ENCODE results near the gene SLC13A3.

Gene SLC13A3

DNA sequence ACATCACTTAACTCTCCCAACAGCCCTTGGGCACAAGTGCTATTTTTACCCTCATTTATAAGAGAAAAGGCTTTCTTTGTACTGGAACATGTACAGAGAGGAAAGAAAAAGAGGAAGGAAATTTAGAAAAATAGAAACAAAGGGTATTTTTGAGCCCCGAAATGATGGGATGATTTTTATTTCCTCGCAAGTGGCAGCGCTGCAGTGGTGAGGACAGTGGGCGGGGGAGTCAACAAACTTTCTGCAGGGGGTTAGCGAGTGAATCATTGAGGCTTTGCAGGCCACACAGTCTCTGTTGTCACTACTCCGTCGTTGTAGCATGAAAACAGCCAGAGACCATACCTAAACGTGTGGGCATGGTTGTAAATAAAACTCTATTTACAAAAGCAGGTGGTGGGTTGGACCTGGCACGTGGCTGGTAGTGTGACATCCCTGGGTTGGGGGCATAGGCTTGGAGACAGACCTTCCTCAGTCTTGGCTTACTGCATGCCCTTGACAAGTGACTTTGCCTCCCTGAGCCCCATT lies 75.3 kb downstream of the SLC13A3 start:
- DNase-seq (ENCODE audit: low spot score) = no peak

DNA sequence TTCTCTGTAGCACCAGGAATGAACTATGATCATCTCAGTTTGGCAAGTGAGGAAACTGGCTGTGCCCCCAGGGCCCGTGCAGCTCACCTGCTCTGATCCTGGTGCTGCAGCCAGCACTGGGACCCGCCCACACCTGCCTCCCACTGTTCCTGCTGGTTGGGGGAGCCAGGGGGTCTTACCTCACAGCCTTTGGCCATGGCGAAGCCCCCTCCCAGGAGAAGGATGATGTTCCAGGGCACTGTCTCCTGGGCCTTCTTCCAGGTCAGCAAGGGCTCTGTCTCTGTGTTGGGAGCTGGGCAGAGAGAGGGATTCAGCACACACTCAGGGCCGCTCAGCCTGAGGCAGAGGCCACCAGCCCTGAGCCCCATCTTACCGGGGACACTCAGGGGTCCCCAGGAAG lies 75.9 kb downstream of the SLC13A3 start:
- DNase-seq (ENCODE audit: low spot score) = no peak

DNA sequence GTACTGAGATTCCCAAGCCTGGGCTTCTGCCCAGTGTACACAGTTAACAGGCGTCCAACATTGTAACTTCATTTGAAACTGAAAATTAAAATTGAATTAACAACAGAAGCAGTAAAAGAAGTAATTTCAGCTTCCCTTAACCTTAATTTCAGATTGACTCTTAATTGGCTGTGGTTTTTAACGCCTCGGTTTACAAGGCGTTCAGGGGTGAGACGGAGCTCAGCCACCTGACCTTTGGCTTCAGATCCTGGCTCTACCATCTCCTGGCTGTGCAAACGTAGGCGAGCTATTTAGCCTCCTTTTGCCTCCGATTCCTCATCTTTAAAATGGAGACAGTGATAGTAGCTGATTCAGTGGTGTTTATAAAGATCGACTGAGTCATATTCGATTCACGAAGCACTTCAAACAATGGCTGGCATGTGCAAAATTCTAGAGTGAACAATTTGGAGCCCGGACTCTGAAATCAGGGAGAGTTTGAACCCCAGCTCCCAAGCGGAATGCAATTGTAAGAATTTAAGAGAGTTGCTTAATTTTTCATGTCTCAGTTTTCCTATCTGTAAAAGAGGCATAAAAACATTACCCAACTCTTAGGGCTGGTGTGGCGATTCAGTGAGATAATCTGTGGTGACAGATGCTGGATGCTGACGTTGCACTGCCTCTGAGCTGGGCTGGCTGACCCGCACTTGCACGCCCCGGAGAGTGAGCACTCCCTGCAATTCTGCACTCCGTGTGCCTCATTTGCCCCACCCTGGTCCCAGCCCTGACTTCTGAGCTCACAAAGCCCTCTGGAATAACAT lies 77.3 kb downstream of the SLC13A3 start:
- no peak for DNase-seq (ENCODE audit: low spot score)

DNA sequence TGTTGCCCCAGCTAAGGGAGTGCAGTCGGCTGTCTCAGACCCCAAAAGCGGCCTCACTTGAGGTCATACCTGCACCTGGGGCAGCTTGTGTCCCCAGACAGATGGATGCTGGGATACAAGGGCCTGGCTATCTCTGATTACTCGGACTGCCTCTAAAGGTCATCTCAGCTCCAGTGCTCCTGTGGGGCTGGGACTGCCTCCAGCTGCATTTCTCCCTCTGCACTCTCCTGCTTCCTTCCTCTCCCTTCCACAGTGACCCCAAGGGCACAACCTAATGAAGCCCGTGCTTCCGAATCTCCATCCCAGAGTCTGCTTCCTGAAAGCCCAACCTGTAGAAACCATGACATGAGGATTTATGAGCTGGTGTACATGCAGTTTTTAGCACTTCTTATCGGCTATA lies 78.0 kb downstream of the SLC13A3 start:
- no peak for DNase-seq (ENCODE audit: low spot score)

DNA sequence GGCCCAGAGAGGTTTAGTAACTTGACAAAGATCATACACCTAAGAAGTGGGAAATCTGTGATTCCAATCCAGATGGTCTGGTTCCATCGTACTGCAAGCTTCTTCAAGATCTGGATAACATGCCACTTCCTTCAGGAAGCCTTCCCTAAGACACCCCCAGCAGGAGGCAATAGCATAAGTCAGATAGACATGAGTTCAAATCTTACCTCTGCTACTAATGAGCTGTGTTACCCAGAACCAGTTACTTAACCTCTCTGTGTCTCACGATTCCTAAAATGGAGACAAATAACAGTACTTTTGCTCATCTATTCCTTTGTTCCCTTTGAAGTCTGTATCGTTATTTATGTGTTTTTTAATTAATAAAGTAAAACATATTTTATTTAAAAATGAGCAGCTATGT lies 78.5 kb downstream of the SLC13A3 start:
- DNase-seq (ENCODE audit: low spot score) = no peak

DNA sequence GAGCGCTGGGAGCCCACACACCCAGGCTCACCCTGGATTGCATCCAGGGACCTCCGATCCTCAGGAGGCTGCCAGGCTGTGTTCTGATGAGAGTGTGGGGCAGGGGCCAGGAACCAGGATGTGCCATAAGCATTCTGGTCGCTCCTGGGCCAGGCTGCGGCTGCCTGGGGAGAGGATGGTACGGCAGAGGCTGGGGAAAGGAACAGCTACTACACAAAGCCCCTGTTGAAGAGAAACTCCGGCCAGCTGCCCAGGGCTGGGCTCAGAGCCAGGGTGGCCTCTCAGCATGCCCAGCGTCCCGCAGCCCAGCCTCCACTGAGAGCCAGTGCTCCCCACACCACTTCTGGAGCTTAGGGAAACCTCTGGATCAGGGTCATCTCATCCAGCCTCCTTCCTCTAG lies 79.1 kb downstream of the SLC13A3 start:
- no peak for DNase-seq (ENCODE audit: low spot score)

DNA sequence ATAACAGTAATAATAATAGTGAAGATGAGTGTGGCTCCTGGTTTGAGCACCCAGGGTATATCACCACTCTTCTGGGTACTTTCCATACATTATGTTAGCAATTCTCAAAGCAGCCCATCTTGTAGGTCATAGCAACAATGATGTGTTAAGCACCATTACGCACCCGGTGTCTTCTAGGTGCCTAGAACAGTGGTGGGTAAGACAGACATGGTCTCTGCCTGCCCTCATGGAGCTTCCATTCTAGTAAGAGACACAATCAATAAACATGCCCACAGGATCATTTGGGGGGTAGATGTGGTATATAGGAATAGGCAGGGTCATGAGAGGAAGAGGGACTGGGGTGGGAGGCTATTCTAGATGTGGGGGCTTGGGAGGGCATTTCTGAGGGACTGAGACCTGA lies 79.8 kb downstream of the SLC13A3 start:
- DNase-seq (ENCODE audit: low spot score) = no peak

DNA sequence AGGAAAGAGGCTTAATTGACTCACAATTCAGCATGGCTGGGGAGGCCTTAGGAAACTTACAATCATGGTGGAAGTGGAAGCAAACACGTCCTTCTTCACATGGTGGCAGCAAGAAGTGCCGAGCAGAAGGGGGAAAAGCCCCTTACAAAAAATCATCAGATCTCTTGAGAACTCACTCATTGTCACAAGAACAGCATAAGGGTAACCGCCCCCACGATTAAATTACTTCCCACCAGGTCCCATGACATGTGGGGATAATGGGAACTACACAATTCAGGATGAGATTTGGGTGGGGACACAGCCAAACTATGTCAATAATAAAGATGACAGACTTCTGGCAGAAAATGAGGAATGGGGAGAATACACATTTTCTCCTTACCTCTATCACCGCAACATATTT lies 80.3 kb downstream of the SLC13A3 start:
- DNase-seq (ENCODE audit: low spot score) = no peak

DNA sequence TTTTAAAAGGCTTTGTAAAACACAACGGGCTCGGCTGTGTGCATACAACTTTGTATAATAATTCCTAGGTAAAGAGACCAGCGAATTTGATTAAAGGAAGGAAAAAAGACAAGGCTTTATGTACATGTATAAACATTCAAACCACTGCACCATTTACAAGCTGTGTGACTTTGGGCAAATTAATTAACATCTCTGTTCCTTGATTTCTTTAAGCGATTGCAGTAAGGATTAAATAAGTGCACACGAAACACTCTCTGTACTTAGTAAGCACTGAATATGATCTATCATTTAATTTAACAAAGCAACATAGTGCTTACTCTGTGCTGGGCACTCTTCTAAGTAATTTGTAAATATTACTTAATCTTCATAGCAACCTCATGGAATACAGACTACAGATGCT lies 81.3 kb downstream of the SLC13A3 start:
- no peak for DNase-seq (ENCODE audit: low spot score)

DNA sequence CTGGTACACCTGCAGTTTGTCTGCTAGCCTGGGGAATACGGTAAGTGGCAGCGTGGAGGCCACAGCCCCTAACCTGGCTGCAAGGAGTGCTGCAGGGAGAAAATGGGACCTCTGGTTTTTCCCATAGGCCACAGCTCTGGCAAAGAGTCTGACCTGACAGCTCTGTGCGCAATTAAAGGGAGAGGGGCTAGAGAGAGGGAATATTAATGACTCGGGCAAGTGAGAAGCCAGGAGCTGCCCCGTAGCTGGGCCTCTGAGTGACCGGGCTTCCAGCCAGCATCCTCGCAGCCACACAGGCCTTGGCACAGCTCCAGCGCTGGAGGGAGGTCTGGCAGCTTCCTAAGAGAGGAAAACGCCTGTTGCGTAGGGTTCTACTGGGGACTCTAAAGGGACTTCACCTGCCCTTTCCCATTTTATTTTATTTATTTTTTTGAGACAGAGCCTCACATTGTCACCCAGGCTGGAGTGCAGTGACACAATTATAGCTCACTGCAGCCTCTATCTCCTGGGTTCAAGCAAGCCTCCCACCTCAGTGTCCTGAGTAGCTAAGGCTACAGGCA lies 82.6 kb downstream of the SLC13A3 start:
- DNase-seq (ENCODE audit: low spot score) = no peak

DNA sequence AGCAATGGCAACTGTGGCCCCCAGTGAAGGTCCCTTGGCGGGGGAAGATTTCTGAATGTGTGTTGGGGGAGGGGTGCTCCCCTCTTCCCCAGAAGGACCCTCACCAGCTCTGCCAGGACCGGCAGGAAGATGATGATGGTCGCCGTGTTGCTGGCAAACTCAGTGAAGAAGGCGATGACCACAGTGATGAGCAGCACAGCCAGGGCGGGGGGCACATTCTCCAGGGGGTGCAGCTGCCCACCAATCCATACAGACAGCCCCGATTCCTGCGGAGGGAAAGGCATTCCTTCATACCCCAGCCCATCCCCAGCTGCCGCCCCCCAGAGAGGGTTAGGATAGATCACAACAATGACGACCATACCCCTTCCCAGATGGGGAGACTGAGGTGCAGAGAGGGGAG lies 85.1 kb downstream of the SLC13A3 start:
- no peak for DNase-seq (ENCODE audit: low spot score)

DNA sequence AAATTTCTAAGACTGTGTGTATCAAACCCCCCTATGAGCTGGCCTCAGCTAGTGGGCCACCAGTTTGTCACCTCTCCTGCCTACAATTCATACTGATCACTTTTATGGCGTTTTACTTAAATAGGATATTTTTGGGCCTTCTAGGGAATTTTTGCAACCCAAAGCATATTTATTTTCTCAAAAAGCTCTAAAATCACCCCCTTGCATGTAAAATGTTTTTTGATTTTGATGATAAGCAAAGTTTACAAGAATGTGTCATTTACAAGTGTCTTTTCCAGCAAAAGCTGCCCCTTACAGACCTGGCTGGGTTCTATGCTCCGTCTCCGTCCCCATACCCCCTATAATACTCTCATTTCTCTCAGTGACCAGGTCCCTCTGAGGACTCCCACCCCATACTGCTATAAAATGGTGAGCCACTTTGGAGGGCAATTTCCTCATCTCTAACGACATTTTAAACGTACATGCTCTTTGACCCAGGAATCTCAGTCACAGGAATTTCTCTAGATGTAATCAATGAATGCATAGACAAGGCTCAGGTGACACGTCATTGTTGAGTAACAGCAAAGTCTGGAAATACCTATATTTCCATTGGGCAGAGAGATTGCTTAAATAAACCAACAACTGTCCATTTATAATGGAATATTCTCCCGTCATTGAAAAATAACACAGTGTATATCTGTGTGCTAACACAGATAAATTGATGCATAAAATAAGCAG lies 86.9 kb downstream of the SLC13A3 start:
- no peak for DNase-seq (ENCODE audit: low spot score)

DNA sequence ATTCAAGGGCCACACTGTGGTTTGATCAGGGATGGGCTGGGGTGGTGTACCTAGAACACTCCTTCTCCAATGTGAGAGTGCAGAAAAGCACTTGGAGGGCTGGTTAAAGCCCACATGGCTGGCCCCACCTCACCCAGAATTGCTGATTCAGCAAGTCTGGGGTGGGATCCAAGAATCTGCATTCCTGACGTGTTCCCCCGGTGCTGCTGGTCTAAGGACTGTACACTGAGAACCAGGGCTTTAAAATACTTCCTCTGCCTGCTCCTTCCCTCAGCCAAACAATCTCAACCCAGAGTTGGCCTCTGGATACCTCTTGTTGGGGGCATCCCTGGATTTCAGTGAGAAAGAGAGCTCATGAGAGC lies 87.4 kb downstream of the SLC13A3 start:
- no peak for DNase-seq (ENCODE audit: low spot score)

DNA sequence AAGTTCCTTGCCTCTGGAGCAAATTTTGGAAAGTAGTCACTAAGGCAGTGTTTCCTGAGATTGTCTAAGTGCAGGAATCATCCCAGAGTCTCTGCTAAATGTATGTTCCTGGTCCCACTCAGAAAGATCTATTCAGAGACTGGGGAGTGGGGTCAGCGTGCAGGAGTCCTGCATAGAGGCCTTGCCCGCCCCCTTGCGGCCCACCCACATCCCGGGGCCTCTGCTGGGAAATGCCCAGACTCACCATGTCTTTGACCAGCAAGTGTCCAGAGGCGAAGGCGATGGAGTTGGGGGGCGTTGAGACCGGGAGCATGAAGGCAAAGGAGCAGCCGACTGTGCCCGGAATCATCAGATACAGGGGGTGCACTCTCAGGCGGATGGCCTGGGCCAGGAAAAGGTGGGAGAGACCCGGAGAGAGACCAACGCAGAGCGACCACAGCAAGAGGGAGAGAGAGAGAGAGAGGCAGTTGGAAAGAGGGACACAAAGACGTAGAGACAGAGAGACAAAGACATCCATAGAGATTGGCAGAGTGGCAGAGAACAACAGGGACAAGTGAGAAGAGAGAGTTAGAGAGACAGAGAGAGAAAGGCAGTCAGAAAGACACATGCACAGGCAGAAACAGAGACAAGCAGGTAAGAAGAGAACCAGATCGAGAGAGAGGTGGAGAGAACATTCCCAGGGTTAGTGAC lies 87.9 kb downstream of the SLC13A3 start:
- no peak for DNase-seq (ENCODE audit: low spot score)

DNA sequence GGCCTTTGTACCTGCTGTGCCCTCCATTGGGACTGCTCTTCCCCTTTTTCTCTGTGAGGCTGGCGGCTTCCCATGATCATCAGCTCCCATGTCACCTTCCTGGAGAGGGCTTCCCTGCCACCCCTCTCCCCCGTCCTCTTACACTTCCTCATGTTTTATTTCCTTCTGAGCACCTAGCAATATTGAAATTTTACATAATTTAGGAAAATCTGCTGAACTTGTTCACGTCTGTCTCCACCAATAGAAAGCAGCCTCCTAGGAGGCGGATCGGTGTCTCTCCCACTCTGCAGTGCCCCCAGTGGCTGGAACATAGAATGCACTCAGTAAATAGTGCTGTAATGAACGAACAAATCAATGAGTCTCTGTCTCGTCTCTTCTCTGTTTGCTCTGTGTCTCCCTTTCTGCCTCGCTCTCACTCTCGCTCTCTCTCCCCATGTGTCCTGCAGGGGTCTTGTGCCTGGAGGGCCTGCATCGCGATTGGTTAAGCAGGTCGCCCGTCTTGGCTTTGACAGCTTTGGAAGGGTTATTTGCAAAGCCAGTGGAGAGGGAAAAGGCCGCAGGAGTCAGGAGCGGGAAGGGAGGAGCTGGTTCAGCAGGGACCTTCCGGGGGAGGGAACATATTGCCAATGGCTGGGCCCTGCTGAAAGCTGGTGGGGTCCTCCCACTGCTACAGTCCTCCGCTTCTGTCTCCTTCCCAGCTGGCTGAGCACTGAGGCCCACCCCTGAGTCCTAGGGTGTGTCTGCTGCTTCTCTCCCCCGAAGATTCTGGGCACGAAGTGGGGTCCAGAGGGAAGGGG lies 88.7 kb downstream of the SLC13A3 start:
- peak; percentile 93 for DNase-seq (ENCODE audit: low spot score)

DNA sequence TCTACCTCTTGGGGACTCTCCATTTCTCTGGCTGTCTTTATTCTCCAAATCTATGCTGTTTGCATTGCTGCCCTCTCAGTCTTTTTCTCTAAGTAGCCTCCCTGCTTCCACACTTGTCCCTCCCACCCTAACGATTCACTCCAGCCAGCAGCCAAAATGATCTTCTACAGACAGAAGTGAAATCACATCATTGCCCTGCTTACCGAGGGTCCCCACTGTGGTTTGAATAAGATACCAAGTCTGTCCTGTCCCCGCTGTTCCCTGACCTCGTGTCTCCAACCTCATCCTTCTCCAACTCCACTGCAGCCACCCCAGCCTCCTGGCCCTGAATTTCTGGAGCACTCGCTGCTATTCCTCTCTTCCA lies 89.3 kb downstream of the SLC13A3 start:
- no peak for DNase-seq (ENCODE audit: low spot score)

DNA sequence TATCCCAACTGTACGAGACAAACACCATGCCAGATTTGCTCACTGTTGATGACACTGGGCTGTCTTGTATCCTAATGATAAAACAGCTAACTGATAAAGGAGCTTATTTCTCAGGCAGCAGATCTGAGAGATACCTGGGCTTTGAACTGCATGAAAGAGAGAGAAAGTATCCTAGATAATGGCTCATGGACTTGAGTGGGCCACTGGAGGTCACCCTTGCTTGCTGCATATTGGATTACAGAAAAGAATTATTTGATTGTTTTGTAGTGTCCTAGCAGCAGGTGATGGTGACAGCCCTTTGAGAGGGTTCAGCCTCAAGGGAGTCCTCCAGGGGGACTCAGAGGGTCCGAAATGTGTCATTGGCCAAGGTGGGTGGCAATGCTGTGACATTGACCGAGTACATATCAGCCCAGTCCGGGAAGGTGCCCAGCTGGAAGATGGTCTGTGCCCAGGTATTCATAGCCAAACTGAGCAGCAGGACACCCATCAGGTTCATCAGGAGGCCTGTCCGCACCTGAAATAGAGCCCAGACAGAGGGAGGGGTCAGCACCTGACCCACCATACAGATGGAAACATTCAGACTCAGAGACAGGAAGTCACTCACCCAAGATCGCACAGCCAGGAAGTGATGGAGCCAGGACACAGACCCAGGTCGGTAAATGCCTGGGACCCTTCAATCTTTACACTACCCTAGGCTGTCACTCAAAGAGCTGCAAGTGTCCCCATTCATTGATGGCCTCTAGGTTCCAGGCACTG lies 91.4 kb downstream of the SLC13A3 start:
- no peak for DNase-seq (ENCODE audit: low spot score)

DNA sequence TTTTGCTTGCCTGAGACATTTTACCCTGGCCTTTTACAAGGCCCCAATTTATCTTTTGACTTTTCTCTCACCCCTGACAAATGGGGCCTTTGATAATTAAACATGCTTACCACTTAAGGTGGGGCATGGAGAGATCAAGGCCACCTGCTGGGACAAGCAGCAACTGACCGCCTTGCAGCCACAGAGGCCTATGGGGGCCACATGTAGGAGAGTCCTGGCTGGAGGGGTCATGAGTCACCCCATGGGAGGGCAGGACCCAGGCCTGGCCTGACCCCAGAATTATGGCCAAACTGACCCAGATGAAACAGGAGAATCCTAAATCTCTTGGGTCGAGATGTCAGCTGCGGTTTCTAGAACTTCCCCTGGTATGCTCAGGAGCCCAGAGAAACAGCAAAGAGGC lies 92.3 kb downstream of the SLC13A3 start:
- DNase-seq (ENCODE audit: low spot score) = no peak

DNA sequence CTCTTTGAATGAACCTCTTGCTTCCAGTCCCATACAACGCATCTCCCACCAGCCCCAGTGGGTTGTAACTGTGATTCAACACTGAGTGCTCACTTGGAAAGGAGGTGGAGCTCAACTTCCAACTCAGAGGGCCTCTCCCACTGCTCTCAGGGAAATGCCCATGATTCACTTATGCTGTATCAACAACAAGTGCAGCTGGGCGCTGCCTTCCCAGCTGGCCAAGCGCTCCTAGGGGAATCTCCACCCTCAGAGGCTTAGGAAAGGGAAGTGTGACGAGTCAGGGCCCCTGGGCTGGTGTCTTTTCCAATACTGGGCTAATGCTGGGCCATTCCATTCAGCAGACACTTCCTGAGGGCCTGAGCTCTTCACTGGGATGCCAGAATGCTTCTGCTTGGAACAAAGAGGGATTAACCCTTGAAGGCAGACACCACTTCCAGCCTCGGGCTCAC lies 92.7 kb downstream of the SLC13A3 start:
- DNase-seq (ENCODE audit: low spot score) = peak; percentile 69

DNA sequence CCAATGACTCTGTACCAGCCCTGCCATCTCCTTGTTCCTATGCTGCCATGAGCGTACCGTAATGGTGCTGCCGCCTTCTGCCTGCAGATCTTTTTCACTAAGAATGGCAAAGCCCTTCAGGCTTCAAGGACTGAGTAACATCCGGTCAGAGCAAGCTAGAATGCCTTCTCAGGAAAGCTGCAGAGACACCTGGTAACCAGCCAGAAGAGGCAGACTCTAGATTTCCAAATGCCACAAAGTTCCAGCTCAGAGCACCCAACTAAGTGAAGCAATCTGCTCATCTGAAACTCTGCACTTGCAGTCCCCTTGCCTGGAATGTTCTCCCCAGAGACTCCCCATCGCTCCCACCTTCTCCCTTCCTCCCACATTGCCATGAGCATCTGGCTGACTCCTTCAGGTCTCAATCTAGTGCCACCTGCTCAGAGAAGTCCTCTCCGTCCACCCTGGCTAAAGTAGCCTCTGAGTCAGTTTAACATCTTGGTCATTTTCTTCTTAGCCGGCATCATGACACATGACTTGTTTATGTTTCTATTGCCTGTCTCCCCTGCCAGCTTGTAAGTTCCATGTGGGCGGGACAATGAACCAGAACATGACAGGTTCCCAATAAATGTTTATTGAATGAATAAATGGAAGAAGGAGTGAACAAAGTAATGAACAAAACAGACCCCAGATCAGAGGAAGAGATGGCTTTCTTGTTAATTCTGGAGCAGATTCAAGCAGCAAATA lies 93.9 kb downstream of the SLC13A3 start:
- DNase-seq (ENCODE audit: low spot score) = no peak
